Immature natural killer cell (primary cell): ENCODE results near the gene GPR161. TPM values are rescaled to one million over a fixed set of nuclear protein-coding genes. Genes with fewer than 3 reads are reported as not detected.

Experiments used
- DNase-seq, 3 donors: peaks; one replicate each; pipeline ENCODE4 v3.0.0; 2022; ENCODE audit warnings: mixed read lengths in 1 of 3
- H3K27ac Mint-ChIP-seq, 6 donors: one replicate each; pipeline ENCODE4 v1.8.0; 2020; ENCODE audit warnings: mixed read lengths in 6 of 6, mild to moderate bottlenecking in 5 of 6, inconsistent platforms in 4 of 6, moderate library complexity in 3 of 6
- H3K27me3 Mint-ChIP-seq, 3 donors: one replicate each; pipeline ENCODE4 v1.8.0; 2020 to 2021; ENCODE audit warnings: low read depth in 3 of 3, mild to moderate bottlenecking in 3 of 3, mixed read lengths in 3 of 3, moderate library complexity in 3 of 3, inconsistent platforms in 1 of 3
- H3K36me3 Mint-ChIP-seq, 3 donors: one replicate each; pipeline ENCODE4 v1.8.0; 2020; ENCODE audit warnings: mixed read lengths in 3 of 3, inconsistent platforms in 2 of 3, mild to moderate bottlenecking in 2 of 3
- H3K4me1 Mint-ChIP-seq, 2 donors: one replicate each; pipeline ENCODE4 v1.8.0; 2020; ENCODE audit warnings: inconsistent platforms in 2 of 2, mild to moderate bottlenecking in 2 of 2, mixed read lengths in 2 of 2, moderate library complexity in 1 of 2
- H3K4me3 Mint-ChIP-seq, 5 donors: one replicate each; pipeline ENCODE4 v1.8.0; 2020; ENCODE audit warnings: mild to moderate bottlenecking in 5 of 5, mixed read lengths in 5 of 5, inconsistent platforms in 3 of 5, moderate library complexity in 3 of 5
- H3K9me3 Mint-ChIP-seq, 6 donors: one replicate each; pipeline ENCODE4 v1.8.0; 2020; ENCODE audit warnings: mild to moderate bottlenecking in 6 of 6, mixed read lengths in 6 of 6, inconsistent platforms in 4 of 6, moderate library complexity in 3 of 6
- polyA plus RNA-seq, 3 donors: library from polyadenylated mRNA; unstranded; fragments of 300-500 nt; fragmentation: Illumina TruSeq; gene quantifications; one replicate each; pipeline ENCODE4 v1.2.3, GENCODE V29; 2021

Gene GPR161
- polyA plus RNA-seq, 3 donors from 2014 or later: not detected

- H3K9me3 Mint-ChIP-seq: no peaks in the 10 kb centered on the region
- H3K36me3 Mint-ChIP-seq: no peaks in the 10 kb centered on the region
- no peak overlapping the region for H3K27ac Mint-ChIP-seq
- no peak for DNase-seq
- H3K27me3 Mint-ChIP-seq: peaks cover 0 to 8% (median 0%) of the 10 kb centered on the region in 3 donors
- no peak overlapping the region for H3K4me3 Mint-ChIP-seq
- no peaks in the 10 kb centered on the region for H3K4me1 Mint-ChIP-seq
These were observed 43.1 kb downstream of the GPR161 start for GRCh38 chr1:168093616-168094015.

DNA sequence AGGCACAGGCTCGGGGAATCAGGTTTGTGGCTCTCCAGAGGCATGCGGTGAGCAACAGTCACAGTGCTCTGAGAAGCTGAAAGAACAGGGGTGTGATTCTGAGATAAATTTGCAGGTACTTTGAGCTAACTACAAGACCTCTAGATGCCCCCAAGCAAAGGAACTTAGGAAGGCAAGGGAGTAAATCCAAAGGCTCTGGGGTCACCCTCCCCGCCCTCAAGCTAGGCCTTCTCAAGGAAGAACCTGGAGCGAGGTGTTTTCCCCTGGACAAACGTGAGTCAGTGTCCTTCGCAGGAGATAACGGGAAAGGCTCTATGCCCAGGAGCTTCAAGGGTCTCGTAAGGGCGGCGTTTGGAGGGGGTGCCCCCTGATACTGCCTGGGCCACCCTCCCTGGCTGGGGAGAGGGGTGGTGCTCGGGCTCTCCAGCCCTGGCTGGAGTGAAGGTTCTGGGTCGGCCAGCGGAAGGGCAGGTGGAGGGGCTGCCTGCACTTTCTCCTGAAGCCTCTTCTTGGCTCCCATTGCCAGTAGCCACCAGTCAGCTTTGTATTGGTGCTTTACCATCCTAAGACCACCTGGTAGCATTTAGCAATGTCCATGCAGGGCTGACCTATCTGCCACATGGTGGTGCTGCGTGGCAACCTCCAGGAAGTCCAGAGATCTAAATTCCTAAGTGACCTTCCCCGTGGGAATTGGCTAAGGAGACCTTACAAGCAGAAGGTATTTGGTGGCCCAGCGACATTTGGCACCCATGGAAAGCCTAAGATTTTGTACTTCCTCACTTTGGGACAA lies 44.0 kb downstream of the GPR161 start:
- DNase-seq: no peak
- no peak overlapping the region for H3K4me3 Mint-ChIP-seq
- H3K27me3 Mint-ChIP-seq: peaks cover 0 to 8% (median 0%) of the 10 kb centered on the region in 3 donors
- no peak overlapping the region for H3K27ac Mint-ChIP-seq
- no peaks in the 10 kb centered on the region for H3K9me3 Mint-ChIP-seq
- no peaks in the 10 kb centered on the region for H3K36me3 Mint-ChIP-seq
- H3K4me1 Mint-ChIP-seq: no peaks in the 10 kb centered on the region

- Mint-ChIP-seq H3K4me3 (no peak overlapping the region), H3K27ac (no peak overlapping the region), H3K27me3 (peaks cover 0 to 8% (median 0%) of the 10 kb centered on the region in 3 donors), H3K9me3 (no peaks in the 10 kb centered on the region), H3K4me1 (no peaks in the 10 kb centered on the region), H3K36me3 (no peaks in the 10 kb centered on the region)
- no peak for DNase-seq
These were observed 44.8 kb downstream of the GPR161 start for GRCh38 chr1:168091720-168092550.

DNA sequence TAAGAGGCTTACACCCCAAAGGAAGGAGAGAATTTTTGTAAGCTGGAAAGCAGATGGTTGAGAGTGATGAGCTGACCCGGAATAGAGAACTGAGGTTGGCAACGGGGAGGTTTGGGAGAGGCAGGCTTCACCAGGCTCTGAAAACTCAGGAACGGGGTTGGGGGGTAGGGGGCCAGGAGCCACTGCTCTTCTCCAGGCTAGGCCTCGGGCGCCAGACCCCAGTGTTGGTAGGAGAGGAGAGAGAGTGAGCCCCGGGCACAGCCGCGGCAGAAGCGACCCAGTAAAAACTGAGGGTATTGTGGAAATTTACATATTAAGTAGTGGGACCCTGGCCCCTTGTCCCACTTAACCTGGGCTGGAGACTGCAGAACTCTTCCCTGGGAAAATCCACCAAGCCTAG lies 45.7 kb downstream of the GPR161 start:
- no peak for DNase-seq
- Mint-ChIP-seq H3K4me3 (no peak overlapping the region), H3K27me3 (peaks cover 0 to 4% (median 2%) of the 10 kb centered on the region in 3 donors), H3K36me3 (no peaks in the 10 kb centered on the region), H3K27ac (no peak overlapping the region), H3K4me1 (no peaks in the 10 kb centered on the region), H3K9me3 (no peaks in the 10 kb centered on the region)

DNA sequence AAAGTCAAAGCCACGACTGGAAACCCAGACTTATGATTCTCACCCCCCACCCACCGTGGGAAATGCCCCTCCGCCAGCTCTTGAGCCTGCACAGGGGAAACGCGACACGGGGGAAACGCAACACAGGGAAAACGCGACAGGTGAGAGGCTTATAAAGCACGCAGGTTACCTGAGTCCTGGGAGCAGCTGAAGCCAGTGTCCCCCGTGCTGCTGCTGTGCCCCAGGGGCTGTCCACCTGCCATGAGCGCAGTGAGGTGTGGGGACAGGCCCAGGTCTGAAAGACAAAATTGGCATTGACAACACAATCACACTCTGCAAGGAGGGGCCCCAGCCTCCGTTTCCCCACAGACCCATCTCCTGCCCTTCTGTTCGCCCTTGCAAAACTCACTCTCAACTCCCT lies 46.3 kb downstream of the GPR161 start:
- H3K9me3 Mint-ChIP-seq: no peaks in the 10 kb centered on the region
- H3K36me3 Mint-ChIP-seq: no peaks in the 10 kb centered on the region
- H3K4me1 Mint-ChIP-seq: no peaks in the 10 kb centered on the region
- peaks cover 0 to 4% (median 2%) of the 10 kb centered on the region in 3 donors for H3K27me3 Mint-ChIP-seq
- DNase-seq: no peak
- no peak overlapping the region for H3K27ac Mint-ChIP-seq
- H3K4me3 Mint-ChIP-seq: no peak overlapping the region

- no peak overlapping the region for H3K4me3 Mint-ChIP-seq
- H3K27me3 Mint-ChIP-seq: peaks cover 0 to 4% (median 2%) of the 10 kb centered on the region in 3 donors
- no peaks in the 10 kb centered on the region for H3K9me3 Mint-ChIP-seq
- H3K36me3 Mint-ChIP-seq: no peaks in the 10 kb centered on the region
- DNase-seq: no peak
- H3K27ac Mint-ChIP-seq: no peak overlapping the region
- H3K4me1 Mint-ChIP-seq: peaks cover 2 to 4% of the 10 kb centered on the region in 2 donors
These were observed 46.8 kb downstream of the GPR161 start for GRCh38 chr1:168089979-168090337.

- Mint-ChIP-seq H3K9me3 (no peaks in the 10 kb centered on the region), H3K36me3 (no peaks in the 10 kb centered on the region), H3K27ac (no peak overlapping the region), H3K4me1 (peaks cover 5 to 7% of the 10 kb centered on the region in 2 donors), H3K27me3 (peaks cover 0 to 4% (median 2%) of the 10 kb centered on the region in 3 donors), H3K4me3 (no peak overlapping the region)
- no peak for DNase-seq
These were observed 47.3 kb downstream of the GPR161 start for GRCh38 chr1:168089326-168089978.

- H3K9me3 Mint-ChIP-seq: no peaks in the 10 kb centered on the region
- H3K36me3 Mint-ChIP-seq: no peaks in the 10 kb centered on the region
- no peak overlapping the region for H3K4me3 Mint-ChIP-seq
- DNase-seq: no peak
- H3K27me3 Mint-ChIP-seq: peaks cover 0 to 4% (median 4%) of the 10 kb centered on the region in 3 donors
- no peak overlapping the region for H3K27ac Mint-ChIP-seq
- peaks cover 5 to 7% of the 10 kb centered on the region in 2 donors for H3K4me1 Mint-ChIP-seq
These were observed 48.0 kb downstream of the GPR161 start for GRCh38 chr1:168088511-168089325.

DNA sequence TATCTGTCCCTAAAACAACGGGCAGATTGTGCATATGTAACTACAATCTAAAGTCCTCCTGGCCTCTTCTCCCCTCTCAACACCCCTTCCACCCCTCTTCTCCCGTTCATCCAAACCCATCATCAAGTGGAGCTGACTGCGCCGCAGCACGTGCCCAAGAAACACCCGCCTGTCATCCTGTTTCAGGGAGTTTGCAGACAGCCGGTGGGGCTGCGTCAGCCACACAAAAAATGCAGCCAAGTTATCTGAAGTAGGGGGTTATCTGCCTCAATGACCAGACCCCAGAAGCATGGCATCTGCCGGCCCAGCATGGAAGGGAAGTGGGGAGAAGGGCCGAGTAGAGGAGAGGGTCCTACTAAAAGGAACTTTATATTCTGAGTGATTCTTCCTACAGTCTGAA lies 49.0 kb downstream of the GPR161 start:
- Mint-ChIP-seq H3K9me3 (no peaks in the 10 kb centered on the region), H3K36me3 (no peaks in the 10 kb centered on the region), H3K4me1 (peaks cover 5 to 7% of the 10 kb centered on the region in 2 donors), H3K27me3 (peaks cover 0 to 4% (median 4%) of the 10 kb centered on the region in 3 donors), H3K27ac (no peak overlapping the region), H3K4me3 (no peak overlapping the region)
- DNase-seq: no peak

GRCh38 chr1:168086438-168086837 lies 50.3 kb downstream of the GPR161 start:
- Mint-ChIP-seq H3K4me1 (peaks cover 5 to 7% of the 10 kb centered on the region in 2 donors), H3K27ac (no peak overlapping the region), H3K36me3 (no peaks in the 10 kb centered on the region), H3K9me3 (no peaks in the 10 kb centered on the region), H3K4me3 (no peak overlapping the region), H3K27me3 (peaks cover 0 to 4% (median 3%) of the 10 kb centered on the region in 3 donors)
- DNase-seq: no peak

DNA sequence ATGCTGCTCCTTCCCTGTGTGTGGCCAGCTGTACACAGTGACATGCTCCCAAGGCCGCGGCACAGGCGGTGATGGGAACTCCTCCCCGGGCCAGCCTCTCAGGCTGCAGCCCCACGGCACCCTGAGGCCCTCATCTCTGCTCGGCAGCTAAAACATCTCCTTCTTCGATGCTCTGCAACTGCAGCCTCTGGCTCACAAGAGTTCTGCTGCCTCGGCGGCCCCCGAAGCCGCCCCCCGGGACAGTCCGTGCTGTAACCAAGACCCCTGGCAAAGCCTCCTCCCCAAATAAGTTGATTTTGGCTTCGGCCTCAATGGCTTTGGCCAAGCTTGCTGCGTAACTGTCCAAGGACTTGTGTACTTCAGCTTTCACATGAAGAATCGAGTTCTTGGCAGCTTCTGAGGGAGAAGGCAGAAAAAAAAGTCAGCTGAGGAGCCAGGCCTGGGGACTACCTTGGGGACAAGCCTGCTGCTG lies 51.3 kb downstream of the GPR161 start:
- no peaks in the 10 kb centered on the region for H3K9me3 Mint-ChIP-seq
- no peak for DNase-seq
- H3K27ac Mint-ChIP-seq: no peak overlapping the region
- peaks cover 5 to 7% of the 10 kb centered on the region in 2 donors for H3K4me1 Mint-ChIP-seq
- peaks cover 0 to 4% (median 0%) of the 10 kb centered on the region in 3 donors for H3K27me3 Mint-ChIP-seq
- H3K36me3 Mint-ChIP-seq: no peaks in the 10 kb centered on the region
- H3K4me3 Mint-ChIP-seq: no peak overlapping the region

DNA sequence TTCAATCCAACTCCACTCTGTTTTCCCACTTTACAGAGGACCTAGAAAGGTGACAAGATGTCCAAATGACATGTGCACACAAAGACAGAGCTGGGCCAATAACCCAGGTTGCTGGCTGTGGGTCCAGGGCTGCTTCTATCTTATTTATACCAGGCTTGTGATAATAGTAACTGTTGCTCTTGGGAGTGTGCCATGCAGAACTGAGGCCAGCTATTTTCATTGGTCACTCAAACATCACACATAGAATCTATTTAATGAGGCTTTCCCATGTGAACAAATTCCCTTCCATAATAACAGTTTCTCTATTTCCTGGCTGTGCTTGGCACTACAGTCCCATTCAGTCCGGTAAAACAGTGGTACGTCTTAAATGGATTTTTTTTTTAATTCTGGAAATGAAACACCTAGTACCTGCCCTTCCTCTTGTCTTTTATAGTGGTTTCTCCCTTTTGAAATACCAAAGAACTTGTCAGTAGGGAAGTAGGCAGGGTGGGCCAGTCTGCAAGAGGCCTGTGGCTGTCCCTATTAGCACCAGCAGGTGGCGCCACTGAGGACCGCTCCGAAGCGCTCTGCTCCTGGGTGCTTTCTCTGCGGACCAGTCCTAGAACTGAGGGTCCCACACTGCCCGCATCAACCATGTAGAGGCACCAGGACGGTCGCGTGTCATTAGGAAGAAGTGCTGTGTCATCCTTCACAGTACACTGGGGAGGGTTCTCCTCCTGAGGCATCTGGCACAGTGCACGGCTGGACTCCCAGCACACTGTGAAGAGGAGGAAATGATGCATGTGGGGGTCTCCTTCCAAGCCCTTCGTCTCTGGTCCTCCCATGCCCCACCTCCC lies 52.1 kb downstream of the GPR161 start:
- H3K4me1 Mint-ChIP-seq: peaks cover 5 to 7% of the 10 kb centered on the region in 2 donors
- H3K4me3 Mint-ChIP-seq: peak overlapping the region in 1 of 5 donors; percentile 33
- DNase-seq: peak; percentile 23 to 42 (median 37)
- H3K36me3 Mint-ChIP-seq: no peaks in the 10 kb centered on the region
- H3K27me3 Mint-ChIP-seq: peaks cover 0 to 4% (median 0%) of the 10 kb centered on the region in 3 donors
- H3K27ac Mint-ChIP-seq: no peak overlapping the region
- no peaks in the 10 kb centered on the region for H3K9me3 Mint-ChIP-seq
